AG04450 (cell line): ENCODE measurements around the gene COL9A2. TPM values are rescaled to one million over a fixed set of nuclear protein-coding genes. Genes with fewer than 3 reads are reported as not detected.

Experiments
- CTCF ChIA-PET: fragments of 300-600, 350-600 bp; formaldehyde crosslinking; extraction: SDS; loops from one replicate; lab custom pipeline; 2022; ENCODE audit warnings: antibody characterized with exemption, inconsistent platforms; lab: Charles Lee
- POLR2A ChIA-PET: fragments of 350-600 bp; formaldehyde crosslinking; extraction: SDS; loops from one replicate; lab custom pipeline; 2021; ENCODE audit warnings: antibody characterized with exemption, inconsistent platforms; lab: Yijun Ruan, JAX
- DNase-seq: peaks from one replicate; pipeline ENCODE4 v3.0.0-alpha.2; 2011; ENCODE audit warnings: low read depth, low spot score
- H3K27ac ChIP-seq: one replicate; pipeline ENCODE4 v1.5.1; 2012; ENCODE audit warnings: low read depth, low read length, control low read depth
- H3K27me3 ChIP-seq: one replicate; pipeline ENCODE4 v1.6.0; 2012; ENCODE audit warnings: low read length; ENCODE audit not compliant: control insufficient read depth, insufficient read depth
- H3K4me3 ChIP-seq: 2 replicates; pipeline ENCODE4 v1.5.1; 2011; ENCODE audit warnings: mild to moderate bottlenecking, low read depth, low read length, control low read depth
- H3K9me3 ChIP-seq: 2 replicates; pipeline ENCODE4 v1.5.1; 2012; ENCODE audit warnings: low read length; ENCODE audit not compliant: control insufficient read depth, insufficient read depth
- CTCF ChIP-seq: IDR thresholded peaks from 2 replicates; pipeline ENCODE4 v1.5.1; 2011; ENCODE audit warnings: low read depth, low read length, control low read depth, inconsistent platforms
- polyA minus RNA-seq: library from RNA; depleted of rRNA, polyadenylated mRNA; stranded (reverse); fragments of >200 nt; gene quantifications from 2 replicates; pipeline ENCODE4 v1.2.3, GENCODE V29; 2011; rRNA and poly(A)+ RNA removed
- polyA plus RNA-seq: library from polyadenylated mRNA; depleted of rRNA; stranded (reverse); fragments of >200 nt; gene quantifications from 2 replicates; pipeline ENCODE4 v1.2.3, GENCODE V29; 2011; rRNA removed

The COL9A2 gene
- polyA plus RNA-seq (1.1 and 1.7 TPM in 2 replicates), polyA minus RNA-seq (0.60 and 0.61 TPM in 2 replicates)

- DNase-seq = no peak
- Histone ChIP-seq H3K27me3 (peaks cover 32% of the 10 kb centered on the region), H3K4me3 (peak within 1 kb of the TSS; percentile 41), H3K9me3 (peaks cover 9% of the 10 kb centered on the region; the same call in 1 of the 2 replicates), H3K27ac (no peak within 1 kb of the TSS)
- TF ChIP-seq CTCF = no peak; the same call in 1 of the 2 replicates
- ChIA-PET POLR2A (interaction anchor here (1.5 kb wide), 1 partner anchor 59 kb away, joined by 5 read pairs; the partner anchor contains the start of gene ZMPSTE24), CTCF (interaction anchor here (0.6 to 6.5 kb wide), 10 partner anchors 20 to 173 kb away, joined by 3 to 83 read pairs (median 10); no protein-coding TSS in a partner anchor)
Observed at GRCh38 chr1:40316595-40317393, at the start of gene COL9A2. Gene COL9A2, minus strand, starts transcription at chr1:40317286. Its CDS starts 89 bp downstream, at chr1:40317197.

GRCh38 chr1:40363721-40364120 lies 46.6 kb upstream of the COL9A2 start:
- CTCF ChIA-PET = interaction anchor here (1.4 to 1.7 kb wide), 3 partner anchors 25 to 220 kb away, joined by 5 to 7 read pairs (median 6); no protein-coding TSS in a partner anchor
- peaks cover 6% of the 10 kb centered on the region for H3K27me3 ChIP-seq
- no peak overlapping the region for H3K27ac ChIP-seq
- no peaks in the 10 kb centered on the region for H3K9me3 ChIP-seq
- no peak overlapping the region for H3K4me3 ChIP-seq
- DNase-seq = no peak
- POLR2A ChIA-PET = no interaction called here
- TF ChIP-seq CTCF = no peak

- Histone ChIP-seq H3K4me3 (no peak overlapping the region), H3K9me3 (peaks cover 4% of the 10 kb centered on the region; the same call in 1 of the 2 replicates), H3K27me3 (peaks cover 6% of the 10 kb centered on the region), H3K27ac (no peak overlapping the region)
- DNase-seq = no peak
- no peak for TF ChIP-seq CTCF
- ChIA-PET POLR2A (interaction anchor here (0.5 to 1.0 kb wide), 2 partner anchors 11 to 13 kb away, joined by 3 read pairs; partner anchors contain the start of gene SMAP2), CTCF (interaction anchor here (0.9 kb wide), 1 partner anchor 219 kb away, joined by 3 read pairs; no protein-coding TSS in a partner anchor)
Observed at GRCh38 chr1:40362699-40363098, 45.6 kb upstream of the COL9A2 start.

- DNase-seq = no peak
- Histone ChIP-seq H3K27ac (no peak overlapping the region), H3K4me3 (no peak overlapping the region), H3K27me3 (peaks cover 6% of the 10 kb centered on the region), H3K9me3 (peaks cover 4% of the 10 kb centered on the region; the same call in 1 of the 2 replicates)
- ChIA-PET POLR2A (interaction anchor here (1.0 kb wide), 1 partner anchor 11 kb away, joined by 3 read pairs; the partner anchor contains the start of gene SMAP2), CTCF (interaction anchor here (0.9 kb wide), 1 partner anchor 218 kb away, joined by 3 read pairs; no protein-coding TSS in a partner anchor)
- TF ChIP-seq CTCF = no peak
Observed at GRCh38 chr1:40362199-40362598, 45.1 kb upstream of the COL9A2 start.

- no peak for TF ChIP-seq CTCF
- CTCF ChIA-PET = no interaction called here
Observed at GRCh38 chr1:40361637-40362036, 44.6 kb upstream of the COL9A2 start.

More at GRCh38 chr1:40361637-40362036, 44.6 kb upstream of the COL9A2 start:
- Histone ChIP-seq H3K9me3 (peaks cover 4% of the 10 kb centered on the region; the same call in 1 of the 2 replicates), H3K27me3 (peaks cover 6% of the 10 kb centered on the region), H3K27ac (no peak overlapping the region), H3K4me3 (no peak overlapping the region)
- no peak for DNase-seq
- POLR2A ChIA-PET = no interaction called here
